Measurements from ENCODE around the gene ABCB11.

- TF ChIP-seq CTCF (IDR thresholded peaks at IDR 0.05) (no peak), FOSL2 (IDR thresholded peaks at IDR 0.05; ENCODE audit: borderline replicate concordance, low read depth) (no peak), MXI1 (IDR thresholded peaks at IDR 0.05; ENCODE audit: low read depth, low read length) (no peak), YY1 (IDR thresholded peaks at IDR 0.05; ENCODE audit: low read depth) (no peak), CHD2 (IDR thresholded peaks at IDR 0.05; ENCODE audit: low read length, partially characterized antibody) (no peak), EZH2phosphoT487 (IDR thresholded peaks at IDR 0.05; ENCODE audit: borderline replicate concordance, low read depth) (no peak), USF2 (IDR thresholded peaks at IDR 0.05; ENCODE audit: borderline replicate concordance, low read depth, low read length) (no peak), SMC3 (IDR thresholded peaks at IDR 0.05; ENCODE audit: low read depth, low read length) (no peak)
These were observed 66.8 kb downstream of the ABCB11 start for GRCh38 chr2:168964251-168964807.

All from SK-N-SH (cell line).